ENCODE data around the gene SRPK3.

DNA sequence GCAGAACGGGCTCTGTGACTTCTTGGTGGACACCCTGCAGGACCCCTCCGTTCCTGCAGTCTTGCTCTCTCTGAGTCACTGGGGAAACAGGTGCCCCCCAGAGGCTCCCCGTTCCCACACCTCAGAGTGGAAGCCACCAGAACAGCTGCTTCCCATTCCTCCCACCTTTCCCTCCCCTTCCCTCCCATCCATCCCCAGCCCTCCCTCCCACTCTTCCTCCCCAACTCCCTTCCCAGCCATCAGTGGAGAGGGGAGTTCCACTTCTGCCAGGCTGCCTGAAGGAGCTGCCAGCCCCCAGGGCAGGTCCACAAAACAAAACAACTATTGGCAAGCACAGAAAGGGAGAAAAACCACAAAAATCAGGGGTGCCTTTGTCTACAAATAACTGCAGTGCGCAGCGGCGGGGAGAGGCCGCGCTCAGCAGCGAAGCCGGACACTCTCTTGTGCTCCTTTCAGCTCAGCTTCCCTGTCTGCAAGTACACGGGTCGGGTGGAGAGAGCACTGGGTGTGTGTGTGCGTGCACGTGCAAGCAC lies 21.7 kb downstream of the SRPK3 start:
- TF ChIP-seq, protein P1, sequence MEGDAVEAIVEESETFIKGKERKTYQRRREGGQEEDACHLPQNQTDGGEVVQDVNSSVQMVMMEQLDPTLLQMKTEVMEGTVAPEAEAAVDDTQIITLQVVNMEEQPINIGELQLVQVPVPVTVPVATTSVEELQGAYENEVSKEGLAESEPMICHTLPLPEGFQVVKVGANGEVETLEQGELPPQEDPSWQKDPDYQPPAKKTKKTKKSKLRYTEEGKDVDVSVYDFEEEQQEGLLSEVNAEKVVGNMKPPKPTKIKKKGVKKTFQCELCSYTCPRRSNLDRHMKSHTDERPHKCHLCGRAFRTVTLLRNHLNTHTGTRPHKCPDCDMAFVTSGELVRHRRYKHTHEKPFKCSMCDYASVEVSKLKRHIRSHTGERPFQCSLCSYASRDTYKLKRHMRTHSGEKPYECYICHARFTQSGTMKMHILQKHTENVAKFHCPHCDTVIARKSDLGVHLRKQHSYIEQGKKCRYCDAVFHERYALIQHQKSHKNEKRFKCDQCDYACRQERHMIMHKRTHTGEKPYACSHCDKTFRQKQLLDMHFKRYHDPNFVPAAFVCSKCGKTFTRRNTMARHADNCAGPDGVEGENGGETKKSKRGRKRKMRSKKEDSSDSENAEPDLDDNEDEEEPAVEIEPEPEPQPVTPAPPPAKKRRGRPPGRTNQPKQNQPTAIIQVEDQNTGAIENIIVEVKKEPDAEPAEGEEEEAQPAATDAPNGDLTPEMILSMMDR (optimal IDR thresholded peaks at IDR 0.05 in 1 of 3, IDR thresholded peaks at IDR 0.05 in 1 of 3, conservative IDR thresholded peaks at IDR 0.05 in 1 of 3; ENCODE audit: extremely low read depth in 1 of 3, insufficient read depth in 2 of 3, low read length in 3 of 3) = no peak
- no peak for TF ChIP-seq EZH2 (IDR thresholded peaks at IDR 0.05; ENCODE audit: low read length)

All from keratinocyte (primary cell).